ENCODE results near the gene BRMS1.

DNA sequence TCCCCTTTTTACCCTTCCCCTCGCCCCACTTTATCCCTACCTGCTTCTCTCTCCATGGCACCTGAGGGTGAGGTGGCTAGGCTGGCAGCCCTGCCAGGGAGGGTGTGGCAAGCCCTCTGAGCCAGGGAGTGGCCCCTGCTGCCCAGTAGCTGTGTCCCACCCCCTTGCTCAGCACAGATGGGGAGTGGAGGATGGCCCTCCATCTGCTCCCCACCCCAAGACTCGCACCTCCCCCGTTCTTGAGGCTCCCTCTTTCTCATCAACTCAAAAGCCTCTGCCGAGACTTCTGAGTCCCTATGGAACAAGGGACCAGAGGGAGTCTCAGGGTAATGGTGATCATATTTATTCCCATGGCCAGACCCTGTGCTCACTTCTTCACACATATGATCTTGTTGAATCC is 51.6 kb downstream of the BRMS1 start:
- TF ChIP-seq GATA2 (IDR thresholded peaks at IDR 0.05; ENCODE audit: low read depth, low read length) = no peak
- TF ChIP-seq GATA3 (IDR thresholded peaks at IDR 0.05; ENCODE audit: low read depth, low read length) = no peak
